LoVo (cell line): Measurements from ENCODE around the gene FICD.
"Not testable (repeated sequence)": the region's sequence is repeated elsewhere in the genome, so short reads cannot be mapped to it uniquely, and the experiment has no call there.

Source experiments
- DNase-seq: peaks from one replicate; pipeline ENCODE4 v3.0.0-alpha.2; 2016; ENCODE audit warnings: low spot score

Gene FICD

GRCh38 chr12:108514973-108515814 is at the start of gene FICD:
FICD (plus strand) TSS chr12:108515277; CDS start chr12:108516973, 1,696 bp downstream.
- peak; percentile 100 for DNase-seq

- no peak for DNase-seq
These were observed 49.7 kb upstream of the FICD start for GRCh38 chr12:108465417-108465816.

GRCh38 chr12:108468196-108468968 is 46.7 kb upstream of the FICD start:
- DNase-seq: peak; percentile 60

- DNase-seq: no peak
These were observed 41.5 kb upstream of the FICD start for GRCh38 chr12:108473400-108474055.

GRCh38 chr12:108475396-108475795 is 39.7 kb upstream of the FICD start:
- DNase-seq: no peak

GRCh38 chr12:108477055-108477880 is 37.8 kb upstream of the FICD start:
- DNase-seq: no peak

GRCh38 chr12:108477881-108478259 is 37.2 kb upstream of the FICD start:
- no peak for DNase-seq

GRCh38 chr12:108478611-108479206 is 36.4 kb upstream of the FICD start:
- DNase-seq: peak; percentile 29

- DNase-seq: no peak
These were observed 35.6 kb upstream of the FICD start for GRCh38 chr12:108479364-108480070.

GRCh38 chr12:108482717-108483212 is 32.3 kb upstream of the FICD start:
- DNase-seq: no peak

GRCh38 chr12:108483213-108484059 is 31.6 kb upstream of the FICD start:
- no peak for DNase-seq

GRCh38 chr12:108484431-108484830 is 30.6 kb upstream of the FICD start:
- no peak for DNase-seq

GRCh38 chr12:108484845-108485244 is 30.2 kb upstream of the FICD start:
- no peak for DNase-seq

GRCh38 chr12:108485371-108485770 is 29.7 kb upstream of the FICD start:
- DNase-seq: not testable (repeated sequence)

- not testable (repeated sequence) for DNase-seq
These were observed 28.0 kb upstream of the FICD start for GRCh38 chr12:108487029-108487428.

GRCh38 chr12:108491256-108491655 is 23.8 kb upstream of the FICD start:
- DNase-seq: no peak

GRCh38 chr12:108495054-108495453 is 20.0 kb upstream of the FICD start:
- DNase-seq: no peak

- DNase-seq: no peak
These were observed 19.1 kb upstream of the FICD start for GRCh38 chr12:108495823-108496579.

GRCh38 chr12:108498136-108498535 is 16.9 kb upstream of the FICD start:
- DNase-seq: no peak
